Daoy (cell line): Measurements from ENCODE around the gene KHNYN. TPM values are rescaled to one million over a fixed set of nuclear protein-coding genes. Genes with fewer than 3 reads are reported as not detected.
"Not testable (repeated sequence)": the region's sequence is repeated elsewhere in the genome, so short reads cannot be mapped to it uniquely, and the experiment has no call there.

ENCODE experiments used
- DNase-seq: peaks from one replicate; pipeline ENCODE4 v3.0.0-alpha.2; 2015; ENCODE audit warnings: low read depth
- total RNA-seq: library from RNA; depleted of rRNA; stranded (reverse); fragments of >200 nt; shearing (Covaris generic); gene quantifications from 2 replicates; pipeline ENCODE4 v1.2.3, GENCODE V29; 2014

The KHNYN gene
- total RNA-seq, 1 experiment from 2014 or later: 29.4 TPM

GRCh38 chr14:24437736-24438067 lies 7.9 kb downstream of the KHNYN start:
- no peak for DNase-seq

- no peak for DNase-seq
These were observed 8.7 kb downstream of the KHNYN start for GRCh38 chr14:24438223-24439097.

GRCh38 chr14:24439257-24439656 lies 9.5 kb downstream of the KHNYN start:
- DNase-seq: no peak

- DNase-seq: no peak
These were observed 10.3 kb downstream of the KHNYN start for GRCh38 chr14:24439830-24440605.

GRCh38 chr14:24440606-24441399 lies 11.0 kb downstream of the KHNYN start:
- no peak for DNase-seq

- no peak for DNase-seq
These were observed 11.7 kb downstream of the KHNYN start for GRCh38 chr14:24441485-24441884.

GRCh38 chr14:24441904-24442239 lies 12.1 kb downstream of the KHNYN start:
- DNase-seq: no peak

GRCh38 chr14:24442240-24443052 lies 12.7 kb downstream of the KHNYN start, which contains the start of gene SDR39U1:
Gene SDR39U1, minus strand, starts transcription at chr14:24442776. Its CDS starts 7 bp downstream, at chr14:24442769.
- DNase-seq: peak; percentile 99

GRCh38 chr14:24443053-24443665 lies 13.4 kb downstream of the KHNYN start:
- DNase-seq: no peak

GRCh38 chr14:24450828-24451227 lies 21.1 kb downstream of the KHNYN start:
- DNase-seq: not testable (repeated sequence)

GRCh38 chr14:24456980-24457379 lies 27.2 kb downstream of the KHNYN start:
- no peak for DNase-seq

GRCh38 chr14:24458736-24459135 lies 29.0 kb downstream of the KHNYN start:
- no peak for DNase-seq

- DNase-seq: no peak
These were observed 29.6 kb downstream of the KHNYN start for GRCh38 chr14:24459331-24459730.

- DNase-seq: no peak
These were observed 31.6 kb downstream of the KHNYN start for GRCh38 chr14:24461336-24461735.

- DNase-seq: no peak
These were observed 33.5 kb downstream of the KHNYN start for GRCh38 chr14:24463017-24463883.

- DNase-seq: no peak
These were observed 34.4 kb downstream of the KHNYN start for GRCh38 chr14:24463884-24464785.

GRCh38 chr14:24465368-24465767 lies 35.6 kb downstream of the KHNYN start:
- DNase-seq: no peak

GRCh38 chr14:24465805-24466204 lies 36.1 kb downstream of the KHNYN start:
- DNase-seq: no peak

- not testable (repeated sequence) for DNase-seq
These were observed 40.7 kb downstream of the KHNYN start for GRCh38 chr14:24470450-24470849.
